ENCODE results near the gene NFE2L3. TPM values are rescaled to one million over a fixed set of nuclear protein-coding genes. Genes with fewer than 3 reads are reported as not detected.

NFE2L3 gene
- total and polyA plus RNA-seq, 2 donors (not counting 3 experiments of a cell fraction or from before 2014, with no cell fraction given), result 29.6 to 40.2 TPM

DNA sequence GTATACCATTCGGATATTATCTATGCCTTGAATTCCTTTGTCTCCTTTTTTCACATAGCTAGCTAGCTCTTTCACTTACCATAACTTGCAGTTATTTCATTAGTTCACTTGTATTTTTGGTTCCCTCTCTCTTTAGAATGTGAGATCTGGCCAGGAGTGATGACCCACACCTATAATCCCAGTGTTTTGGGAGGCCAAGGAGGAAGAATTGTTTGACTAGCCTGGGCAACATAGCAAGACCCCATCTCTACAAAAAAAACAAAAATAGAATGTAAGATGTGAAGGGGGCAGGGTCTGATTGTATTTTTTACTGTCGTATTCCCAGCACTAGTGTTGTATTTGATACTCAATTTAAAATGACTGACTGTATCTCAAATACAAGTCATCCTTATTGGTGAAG, 19.6 kb downstream of the NFE2L3 start:
- H2AFZ ChIP-seq (ENCODE audit: low read depth, low read length), result no peak overlapping the region
- FAIRE-seq, result no peak
- DNase-seq (ENCODE audit: low read depth, low spot score), result no peak
- no peaks in the 10 kb centered on the region for H4K20me1 ChIP-seq (replicated peaks; ENCODE audit: control insufficient read depth, extremely low read depth, insufficient read depth, low read length)
- dilution Hi-C loops (cut with MboI; ENCODE audit: extremely low pct_ligation_motif_present, low sequenced_read_pairs), result no loop called here
- no peak overlapping the region for H3K9ac ChIP-seq (replicated peaks; ENCODE audit: extremely low read depth, insufficient read depth, low read length)
- no peak overlapping the region for H3K27ac ChIP-seq (ENCODE audit: insufficient read depth, low read depth, low read length)
- H3K27me3 ChIP-seq (ENCODE audit: control insufficient read depth in 2 of 2, insufficient read depth in 2 of 2, low read length in 2 of 2), result no peaks in the 10 kb centered on the region
- ChIA-PET CTCF (no interaction called here), POLR2A (no interaction called here)
- H3K4me1 ChIP-seq (ENCODE audit: control insufficient read depth, extremely low read depth, insufficient read depth, low read length), result no peaks in the 10 kb centered on the region
- TF ChIP-seq EZH2 (IDR thresholded peaks at IDR 0.05; ENCODE audit: borderline replicate concordance, low read depth, low read length, severe bottlenecking) (no peak), POLR2AphosphoS5 (IDR thresholded peaks at IDR 0.05; ENCODE audit: insufficient read depth, low read depth, low read length) (no peak), FOS (IDR thresholded peaks at IDR 0.05; ENCODE audit: borderline replicate concordance, insufficient read depth, low read length) (no peak), MYC (IDR thresholded peaks at IDR 0.05; ENCODE audit: low read depth, low read length) (no peak), GATA2 (IDR thresholded peaks at IDR 0.05; ENCODE audit: insufficient read depth, insufficient read length, low read depth, low read length) (no peak)
- TF ChIP-seq, protein P1, sequence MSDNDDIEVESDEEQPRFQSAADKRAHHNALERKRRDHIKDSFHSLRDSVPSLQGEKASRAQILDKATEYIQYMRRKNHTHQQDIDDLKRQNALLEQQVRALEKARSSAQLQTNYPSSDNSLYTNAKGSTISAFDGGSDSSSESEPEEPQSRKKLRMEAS (IDR thresholded peaks at IDR 0.05; ENCODE audit: insufficient read depth, insufficient read length), result no peak
- TF ChIP-seq, protein P2, sequence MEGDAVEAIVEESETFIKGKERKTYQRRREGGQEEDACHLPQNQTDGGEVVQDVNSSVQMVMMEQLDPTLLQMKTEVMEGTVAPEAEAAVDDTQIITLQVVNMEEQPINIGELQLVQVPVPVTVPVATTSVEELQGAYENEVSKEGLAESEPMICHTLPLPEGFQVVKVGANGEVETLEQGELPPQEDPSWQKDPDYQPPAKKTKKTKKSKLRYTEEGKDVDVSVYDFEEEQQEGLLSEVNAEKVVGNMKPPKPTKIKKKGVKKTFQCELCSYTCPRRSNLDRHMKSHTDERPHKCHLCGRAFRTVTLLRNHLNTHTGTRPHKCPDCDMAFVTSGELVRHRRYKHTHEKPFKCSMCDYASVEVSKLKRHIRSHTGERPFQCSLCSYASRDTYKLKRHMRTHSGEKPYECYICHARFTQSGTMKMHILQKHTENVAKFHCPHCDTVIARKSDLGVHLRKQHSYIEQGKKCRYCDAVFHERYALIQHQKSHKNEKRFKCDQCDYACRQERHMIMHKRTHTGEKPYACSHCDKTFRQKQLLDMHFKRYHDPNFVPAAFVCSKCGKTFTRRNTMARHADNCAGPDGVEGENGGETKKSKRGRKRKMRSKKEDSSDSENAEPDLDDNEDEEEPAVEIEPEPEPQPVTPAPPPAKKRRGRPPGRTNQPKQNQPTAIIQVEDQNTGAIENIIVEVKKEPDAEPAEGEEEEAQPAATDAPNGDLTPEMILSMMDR (IDR thresholded peaks at IDR 0.05; ENCODE audit: extremely low read depth in 1 of 2, insufficient read depth in 1 of 2, low read depth in 1 of 2, low read length in 2 of 2), result no peak
- no peak overlapping the region for H3K4me3 ChIP-seq (replicated peaks in 1 of 3; ENCODE audit: insufficient read depth in 1 of 3, low read depth in 1 of 3, low read length in 3 of 3)
- no peaks in the 10 kb centered on the region for H3K9me1 ChIP-seq (replicated peaks; ENCODE audit: control insufficient read depth, extremely low read depth, insufficient read depth, low read length)
- no peaks in the 10 kb centered on the region for H3K36me3 ChIP-seq (ENCODE audit: control insufficient read depth in 2 of 2, extremely low read depth in 1 of 2, insufficient read depth in 2 of 2, low read length in 2 of 2)
- H3K79me2 ChIP-seq (ENCODE audit: control insufficient read depth, insufficient read depth, low read length), result peaks cover 13% of the 10 kb centered on the region
- no peaks in the 10 kb centered on the region for H3K9me3 ChIP-seq (replicated peaks; ENCODE audit: control insufficient read depth, insufficient read depth, low read length)
- intact Hi-C loops (cut with micrococcal nuclease), result no loop called here
- BruUV-seq (replicated peaks), result no TSS peak
- no peak overlapping the region for H3K4me2 ChIP-seq (ENCODE audit: insufficient read depth, low read length)

All from endothelial cell of umbilical vein (primary cell).